Liver (tissue), 9 donors: Measurements from ENCODE around the gene DPP9. TPM values are rescaled to one million over a fixed set of nuclear protein-coding genes. Genes with fewer than 3 reads are reported as not detected.
A peak's percentile ranks its signal among the peaks of the same experiment; 100 is the strongest.

Experiments
- DNase-seq: peaks from one replicate; pipeline ENCODE4 v3.0.0-alpha.2; 2017; ENCODE audit warnings: low spot score
- H3K27ac ChIP-seq, 2 donors: one replicate each; pipeline ENCODE4 v1.7.0; 2013; ENCODE audit warnings: inconsistent platforms in 2 of 2, low read length in 2 of 2, control low read depth in 1 of 2, low read depth in 1 of 2, mild to moderate bottlenecking in 1 of 2
- H3K27me3 ChIP-seq, 4 donors: one replicate each; pipeline versions ENCODE4 v1.6.1 to v1.7.0; 2013; ENCODE audit warnings: low read length in 3 of 4, inconsistent platforms in 1 of 4, mild to moderate bottlenecking in 1 of 4, moderate library complexity in 1 of 4; ENCODE audit not compliant: control insufficient read depth in 4 of 4, insufficient read depth in 4 of 4
- H3K36me3 ChIP-seq, 4 donors: one replicate each; pipeline versions ENCODE4 v1.6.1 to v1.7.0; 2013; ENCODE audit warnings: low read length in 3 of 4, mild to moderate bottlenecking in 3 of 4, low read depth in 1 of 4, moderate library complexity in 1 of 4; ENCODE audit not compliant: control insufficient read depth in 4 of 4, insufficient read depth in 3 of 4
- H3K4me1 ChIP-seq, 4 donors: one replicate each; pipeline versions ENCODE4 v1.6.1 to v1.7.0; 2013; ENCODE audit warnings: low read length in 3 of 4, mild to moderate bottlenecking in 3 of 4, moderate library complexity in 1 of 4; ENCODE audit not compliant: control insufficient read depth in 4 of 4, insufficient read depth in 4 of 4
- H3K4me3 ChIP-seq, 3 donors: one replicate each; pipeline versions ENCODE4 v1.6.1 to v1.7.0; 2013; ENCODE audit warnings: low read length in 3 of 3, control low read depth in 1 of 3, low read depth in 1 of 3, mild to moderate bottlenecking in 1 of 3
- H3K9ac ChIP-seq, 2 donors: one replicate each; pipeline ENCODE4 v1.7.0; 2013; ENCODE audit warnings: low read length in 2 of 2, mild to moderate bottlenecking in 2 of 2, moderate library complexity in 2 of 2, control low read depth in 1 of 2, low read depth in 1 of 2
- H3K9me3 ChIP-seq, 4 donors: one replicate each; pipeline versions ENCODE4 v1.6.1 to v1.7.0; 2013; ENCODE audit warnings: low read length in 3 of 4; ENCODE audit not compliant: control insufficient read depth in 4 of 4
- EGR1 ChIP-seq, 2 donors: IDR thresholded peaks; 2 replicates each; pipeline ENCODE4 v1.6.1; 2016 to 2018; ENCODE audit warnings: antibody characterized with exemption in 2 of 2, low read depth in 2 of 2
- FOXA1 ChIP-seq: IDR thresholded peaks from 2 replicates; pipeline ENCODE4 v1.6.1; 2016; ENCODE audit warnings: antibody characterized with exemption
- FOXA2 ChIP-seq: IDR thresholded peaks from 2 replicates; pipeline ENCODE4 v1.6.1; 2016; ENCODE audit warnings: antibody characterized with exemption
- GABPA ChIP-seq, 2 donors: IDR thresholded peaks in 1 of 2; conservative IDR thresholded peaks in 1 of 2; 2 replicates each; pipeline ENCODE4 v1.6.1; 2016; ENCODE audit warnings: antibody characterized with exemption in 2 of 2, mild to moderate bottlenecking in 1 of 2, moderate library complexity in 1 of 2
- HNF4A ChIP-seq, 2 donors: conservative IDR thresholded peaks; 2 replicates each; pipeline ENCODE4 v1.6.1; 2016; ENCODE audit warnings: antibody characterized with exemption in 2 of 2, mild to moderate bottlenecking in 2 of 2
- HNF4G ChIP-seq: IDR thresholded peaks from 2 replicates; pipeline ENCODE4 v1.6.1; 2016; ENCODE audit warnings: antibody characterized with exemption
- JUND ChIP-seq, 2 donors: IDR thresholded peaks; 2 replicates each; pipeline ENCODE4 v1.6.1; 2016; ENCODE audit warnings: antibody characterized with exemption in 2 of 2
- RAD21 ChIP-seq, 2 donors: IDR thresholded peaks; 2 replicates each; pipeline ENCODE4 v1.6.1; 2016; ENCODE audit warnings: antibody characterized with exemption in 2 of 2, mild to moderate bottlenecking in 2 of 2
- REST ChIP-seq: IDR thresholded peaks from 2 replicates; pipeline ENCODE4 v1.6.1; 2016; ENCODE audit warnings: antibody characterized with exemption, mild to moderate bottlenecking
- RXRA ChIP-seq, 2 donors: IDR thresholded peaks; 2 replicates each; pipeline ENCODE4 v1.6.1; 2017 to 2018; ENCODE audit warnings: antibody characterized with exemption in 2 of 2, mild to moderate bottlenecking in 1 of 2
- TAF1 ChIP-seq: conservative IDR thresholded peaks from 2 replicates; pipeline ENCODE4 v1.6.1; 2016; ENCODE audit warnings: antibody characterized with exemption, mild to moderate bottlenecking
- YY1 ChIP-seq: IDR thresholded peaks from 2 replicates; pipeline ENCODE4 v1.6.1; 2016; ENCODE audit warnings: antibody characterized with exemption, mild to moderate bottlenecking
- WGBS: extraction: QIAGEN DNeasy Blood & Tissue Kit; methylation state at CpG from one replicate; pipeline ENCODE4 v1.1.7; 2013; 5-methylcytosine and 5-hydroxymethylcytosine counted together
- polyA plus RNA-seq, 2 donors: library from polyadenylated mRNA; stranded (reverse) in 1 of 2; unstranded in 1 of 2; fragments of 200-250 nt in 1 of 2; fragments of >200 nt in 1 of 2; fragmentation: Nextera tagmentation in 1 of 2; extraction: Ambion mirVana in 1 of 2; gene quantifications; one replicate each; pipeline versions ENCODE4 v1.2.1 to v1.2.3, GENCODE V29; 2013 to 2015
- total RNA-seq, 2 donors: library from RNA; depleted of rRNA; stranded (reverse); fragments of >200 nt; gene quantifications; one replicate each; pipeline ENCODE4 v1.2.3, GENCODE V29; 2014
- TF ChIP-seq, protein P1 (sequence below): fragments of 150-350 bp; IDR thresholded peaks from 2 replicates; pipeline ENCODE4 v1.5.1; 2017; ENCODE audit warnings: improper control_type of control experiment, low read depth, low read length; ENCODE audit not compliant: missing input control
- TF ChIP-seq, protein P2 (sequence below): IDR thresholded peaks from 2 replicates; pipeline ENCODE4 v1.6.1; 2016; ENCODE audit warnings: antibody characterized with exemption
- TF ChIP-seq, protein P3 (sequence below): IDR thresholded peaks from 2 replicates; pipeline ENCODE4 v1.6.1; 2016; ENCODE audit warnings: antibody characterized with exemption
- TF ChIP-seq, protein P4 (sequence below): IDR thresholded peaks from 2 replicates; pipeline ENCODE4 v1.6.1; 2016; ENCODE audit warnings: antibody characterized with exemption
- donor health status: healthy.
- donor health status: healthy.
- donor health status: healthy.
- donor health status: healthy.
- donor health status: healthy.

DPP9 gene
- total and polyA plus RNA-seq, 4 donors, result 20.5 to 74.5 (median 40.3) TPM

- TF ChIP-seq REST, result no peak
- TF ChIP-seq TAF1, result no peak
- TF ChIP-seq, protein P1, sequence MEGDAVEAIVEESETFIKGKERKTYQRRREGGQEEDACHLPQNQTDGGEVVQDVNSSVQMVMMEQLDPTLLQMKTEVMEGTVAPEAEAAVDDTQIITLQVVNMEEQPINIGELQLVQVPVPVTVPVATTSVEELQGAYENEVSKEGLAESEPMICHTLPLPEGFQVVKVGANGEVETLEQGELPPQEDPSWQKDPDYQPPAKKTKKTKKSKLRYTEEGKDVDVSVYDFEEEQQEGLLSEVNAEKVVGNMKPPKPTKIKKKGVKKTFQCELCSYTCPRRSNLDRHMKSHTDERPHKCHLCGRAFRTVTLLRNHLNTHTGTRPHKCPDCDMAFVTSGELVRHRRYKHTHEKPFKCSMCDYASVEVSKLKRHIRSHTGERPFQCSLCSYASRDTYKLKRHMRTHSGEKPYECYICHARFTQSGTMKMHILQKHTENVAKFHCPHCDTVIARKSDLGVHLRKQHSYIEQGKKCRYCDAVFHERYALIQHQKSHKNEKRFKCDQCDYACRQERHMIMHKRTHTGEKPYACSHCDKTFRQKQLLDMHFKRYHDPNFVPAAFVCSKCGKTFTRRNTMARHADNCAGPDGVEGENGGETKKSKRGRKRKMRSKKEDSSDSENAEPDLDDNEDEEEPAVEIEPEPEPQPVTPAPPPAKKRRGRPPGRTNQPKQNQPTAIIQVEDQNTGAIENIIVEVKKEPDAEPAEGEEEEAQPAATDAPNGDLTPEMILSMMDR, result peak; percentile 46
- no peak for TF ChIP-seq YY1
- TF ChIP-seq, protein P2, sequence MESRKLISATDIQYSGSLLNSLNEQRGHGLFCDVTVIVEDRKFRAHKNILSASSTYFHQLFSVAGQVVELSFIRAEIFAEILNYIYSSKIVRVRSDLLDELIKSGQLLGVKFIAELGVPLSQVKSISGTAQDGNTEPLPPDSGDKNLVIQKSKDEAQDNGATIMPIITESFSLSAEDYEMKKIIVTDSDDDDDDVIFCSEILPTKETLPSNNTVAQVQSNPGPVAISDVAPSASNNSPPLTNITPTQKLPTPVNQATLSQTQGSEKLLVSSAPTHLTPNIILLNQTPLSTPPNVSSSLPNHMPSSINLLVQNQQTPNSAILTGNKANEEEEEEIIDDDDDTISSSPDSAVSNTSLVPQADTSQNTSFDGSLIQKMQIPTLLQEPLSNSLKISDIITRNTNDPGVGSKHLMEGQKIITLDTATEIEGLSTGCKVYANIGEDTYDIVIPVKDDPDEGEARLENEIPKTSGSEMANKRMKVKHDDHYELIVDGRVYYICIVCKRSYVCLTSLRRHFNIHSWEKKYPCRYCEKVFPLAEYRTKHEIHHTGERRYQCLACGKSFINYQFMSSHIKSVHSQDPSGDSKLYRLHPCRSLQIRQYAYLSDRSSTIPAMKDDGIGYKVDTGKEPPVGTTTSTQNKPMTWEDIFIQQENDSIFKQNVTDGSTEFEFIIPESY, result no peak
- peak in 1 of 2 donors; percentile 61 for TF ChIP-seq RAD21 (IDR thresholded peaks at IDR 0.05)
- no peak for TF ChIP-seq HNF4G
- no peak for TF ChIP-seq FOXA1
- TF ChIP-seq, protein P3, sequence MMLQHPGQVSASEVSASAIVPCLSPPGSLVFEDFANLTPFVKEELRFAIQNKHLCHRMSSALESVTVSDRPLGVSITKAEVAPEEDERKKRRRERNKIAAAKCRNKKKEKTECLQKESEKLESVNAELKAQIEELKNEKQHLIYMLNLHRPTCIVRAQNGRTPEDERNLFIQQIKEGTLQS, result no peak
- DNase-seq, result peak; percentile 52
- Histone ChIP-seq H3K4me1 (no peaks in the 10 kb centered on the region), H3K27me3 (no peaks in the 10 kb centered on the region), H3K9me3 (no peaks in the 10 kb centered on the region), H3K27ac (no peak overlapping the region), H3K36me3 (no peaks in the 10 kb centered on the region), H3K9ac (no peak overlapping the region), H3K4me3 (no peak overlapping the region)
- WGBS, result 100% methylated on average over 1 of the region's 1 CpG
These were observed 7.1 kb upstream of the DPP9 start for GRCh38 chr19:4730740-4731171.

GRCh38 chr19:4728871-4729270 is 5.2 kb upstream of the DPP9 start:
- no peaks in the 10 kb centered on the region for H3K9me3 ChIP-seq
- no peak overlapping the region for H3K9ac ChIP-seq
- H3K36me3 ChIP-seq, result no peaks in the 10 kb centered on the region
- 84% methylated on average over 10 of the region's 10 CpGs for WGBS
- DNase-seq, result no peak
- H3K27ac ChIP-seq, result no peak overlapping the region
- H3K4me1 ChIP-seq, result peaks cover 0 to 2% (median 0%) of the 10 kb centered on the region in 4 donors
- H3K4me3 ChIP-seq, result no peak overlapping the region
- H3K27me3 ChIP-seq, result no peaks in the 10 kb centered on the region
- TF ChIP-seq FOXA2 (no peak), EGR1 (IDR thresholded peaks at IDR 0.05; ENCODE audit: low read depth in 2 of 2) (no peak), JUND (IDR thresholded peaks at IDR 0.05) (no peak), RXRA (IDR thresholded peaks at IDR 0.05) (no peak), RAD21 (IDR thresholded peaks at IDR 0.05) (no peak), FOXA1 (no peak), HNF4G (no peak), HNF4A (conservative IDR thresholded peaks at IDR 0.05) (no peak), GABPA (IDR thresholded peaks at IDR 0.05 in 1 of 2, conservative IDR thresholded peaks at IDR 0.05 in 1 of 2) (no peak)
- TF ChIP-seq, protein P1, result no peak
- TF ChIP-seq, protein P3, result no peak
- TF ChIP-seq, protein P4, sequence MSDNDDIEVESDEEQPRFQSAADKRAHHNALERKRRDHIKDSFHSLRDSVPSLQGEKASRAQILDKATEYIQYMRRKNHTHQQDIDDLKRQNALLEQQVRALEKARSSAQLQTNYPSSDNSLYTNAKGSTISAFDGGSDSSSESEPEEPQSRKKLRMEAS, result no peak
- TF ChIP-seq, protein P2, result no peak
